ENCODE measurements around the gene TM4SF18.

Gene TM4SF18

GRCh38 chr3:149324332-149324731 lies 9.1 kb downstream of the TM4SF18 start:
- no peak for FAIRE-seq

GRCh38 chr3:149321640-149322039 lies 11.8 kb downstream of the TM4SF18 start:
- FAIRE-seq = no peak

GRCh38 chr3:149321136-149321535 lies 12.3 kb downstream of the TM4SF18 start:
- FAIRE-seq = no peak

- FAIRE-seq = peak; percentile 74
These were observed 13.7 kb downstream of the TM4SF18 start for GRCh38 chr3:149319750-149320149.

GRCh38 chr3:149317072-149317471 lies 16.4 kb downstream of the TM4SF18 start:
- no peak for FAIRE-seq

GRCh38 chr3:149316437-149316836 lies 17.0 kb downstream of the TM4SF18 start:
- no peak for FAIRE-seq

- no peak for FAIRE-seq
These were observed 17.7 kb downstream of the TM4SF18 start for GRCh38 chr3:149315694-149316093.

GRCh38 chr3:149314807-149315578 lies 18.4 kb downstream of the TM4SF18 start:
- peak; percentile 53 for FAIRE-seq

- FAIRE-seq = no peak
These were observed 19.9 kb downstream of the TM4SF18 start for GRCh38 chr3:149313542-149313941.

- FAIRE-seq = no peak
These were observed 22.5 kb downstream of the TM4SF18 start for GRCh38 chr3:149310796-149311534.

- no peak for FAIRE-seq
These were observed 26.0 kb downstream of the TM4SF18 start for GRCh38 chr3:149307435-149307783.

GRCh38 chr3:149306751-149307434 lies 26.5 kb downstream of the TM4SF18 start:
- FAIRE-seq = no peak

GRCh38 chr3:149305376-149305775 lies 28.1 kb downstream of the TM4SF18 start:
- no peak for FAIRE-seq

GRCh38 chr3:149299938-149300801 lies 33.3 kb downstream of the TM4SF18 start:
- FAIRE-seq = peak; percentile 99

GRCh38 chr3:149296972-149297371 lies 36.5 kb downstream of the TM4SF18 start:
- no peak for FAIRE-seq

GRCh38 chr3:149292666-149293065 lies 40.8 kb downstream of the TM4SF18 start:
- FAIRE-seq = no peak

GRCh38 chr3:149291178-149291577 lies 42.3 kb downstream of the TM4SF18 start:
- no peak for FAIRE-seq

GRCh38 chr3:149288655-149289054 lies 44.8 kb downstream of the TM4SF18 start:
- no peak for FAIRE-seq

GRCh38 chr3:149284034-149284433 lies 49.4 kb downstream of the TM4SF18 start:
- FAIRE-seq = no peak

- FAIRE-seq = no peak
These were observed 50.0 kb downstream of the TM4SF18 start for GRCh38 chr3:149283401-149283800.

GRCh38 chr3:149282836-149283235 lies 50.6 kb downstream of the TM4SF18 start:
- no peak for FAIRE-seq

- no peak for FAIRE-seq
These were observed 51.1 kb downstream of the TM4SF18 start for GRCh38 chr3:149282322-149282721.
